GM12878 (cell line): ENCODE measurements around the gene EMX1.

Source experiments
- BACH1 ChIP-seq: fragments of 450-650 bp; IDR thresholded peaks from 2 replicates; pipeline ENCODE4 v1.6.1; 2017; ENCODE audit warnings: mild to moderate bottlenecking, borderline replicate concordance
- CREB1 ChIP-seq: IDR thresholded peaks from 2 replicates; pipeline ENCODE4 v1.6.1; 2012; ENCODE audit warnings: low read depth, mild to moderate bottlenecking, inconsistent platforms
- CTCF ChIP-seq, 3 experiments: IDR thresholded peaks in 2 of 3; conservative IDR thresholded peaks in 1 of 3; 2 replicates each; pipeline ENCODE4 v1.5.1; 2011; ENCODE audit warnings: low read depth in 3 of 3, low read length in 3 of 3, mild to moderate bottlenecking in 3 of 3, control low read depth in 2 of 3, moderate library complexity in 2 of 3, inconsistent platforms in 1 of 3, mixed read lengths in 1 of 3; ENCODE audit not compliant: control insufficient read depth in 2 of 3, insufficient read depth in 1 of 3; ENCODE audit errors: extremely low read depth in 1 of 3
- EP300 ChIP-seq, 2 experiments: fragments of 150-350 bp in 1 of 2; IDR thresholded peaks; 2 replicates each; pipeline ENCODE4 v1.6.1; 2011 to 2012; ENCODE audit warnings: low read depth in 2 of 2, low read length in 2 of 2, borderline replicate concordance in 1 of 2, improper control_type of control experiment in 1 of 2, inconsistent platforms in 1 of 2; ENCODE audit not compliant: control insufficient read depth in 1 of 2
- FOXM1 ChIP-seq: IDR thresholded peaks from 2 replicates; pipeline ENCODE4 v1.6.1; 2012; ENCODE audit warnings: low read depth, mild to moderate bottlenecking, inconsistent platforms, low read length, moderate library complexity
- HDAC6 ChIP-seq: fragments of 200-600 bp; sonication (generic); IDR thresholded peaks from one replicate; pipeline ENCODE4 v1.8.0; 2017; ENCODE audit warnings: antibody characterized with exemption; ENCODE audit not compliant: unreplicated experiment
- IKZF2 ChIP-seq, 2 experiments: fragments of 450-650 bp; IDR thresholded peaks; 2 replicates each; pipeline ENCODE4 v1.6.1; 2017; ENCODE audit warnings: mild to moderate bottlenecking in 2 of 2, moderate library complexity in 2 of 2
- POU2F2 ChIP-seq: IDR thresholded peaks from 3 replicates; pipeline ENCODE4 v1.6.1; 2011; ENCODE audit warnings: low read depth, mild to moderate bottlenecking, low read length, borderline replicate concordance
- RCOR1 ChIP-seq: conservative IDR thresholded peaks from 2 replicates; pipeline ENCODE4 v1.6.1; 2012; ENCODE audit warnings: low read depth, low read length, improper control_type of control experiment
- SMARCA5 ChIP-seq: fragments of 450-650 bp; IDR thresholded peaks from 2 replicates; pipeline ENCODE4 v1.6.1; 2017; ENCODE audit warnings: mild to moderate bottlenecking
- SMC3 ChIP-seq: IDR thresholded peaks from 2 replicates; pipeline ENCODE4 v1.6.1; 2011; ENCODE audit warnings: low read length, improper control_type of control experiment, borderline replicate concordance
- TAF1 ChIP-seq: IDR thresholded peaks from 2 replicates; pipeline ENCODE4 v1.6.1; 2011; ENCODE audit warnings: mild to moderate bottlenecking, low read depth, low read length, borderline replicate concordance
- ZZZ3 ChIP-seq: IDR thresholded peaks from 2 replicates; pipeline ENCODE4 v1.6.1; 2011; ENCODE audit warnings: low read depth; ENCODE audit not compliant: control insufficient read depth, insufficient read length

GRCh38 chr2:72871880-72872279 lies 45.4 kb upstream of the EMX1 start:
- TF ChIP-seq ZZZ3 (no peak), CTCF (IDR thresholded peaks at IDR 0.05 in 2 of 3, conservative IDR thresholded peaks at IDR 0.05 in 1 of 3; ENCODE audit: control insufficient read depth in 2 of 3, extremely low read depth in 1 of 3, insufficient read depth in 1 of 3, low read depth in 3 of 3, low read length in 3 of 3) (no peak), SMC3 (no peak), TAF1 (no peak), SMARCA5 (no peak), RCOR1 (no peak), IKZF2 (IDR thresholded peaks at IDR 0.05) (no peak), HDAC6 (no peak), POU2F2 (no peak), BACH1 (no peak), EP300 (IDR thresholded peaks at IDR 0.05; ENCODE audit: borderline replicate concordance in 1 of 2, control insufficient read depth in 1 of 2, low read depth in 2 of 2, low read length in 2 of 2) (no peak), FOXM1 (no peak), CREB1 (no peak)
